ENCODE data around the gene FOXO1. TPM values are rescaled to one million over a fixed set of nuclear protein-coding genes. Genes with fewer than 3 reads are reported as not detected.

The FOXO1 gene
- total RNA-seq, 4 donors from 2014 or later: 50.7 to 67.2 (median 60.3) TPM

DNA sequence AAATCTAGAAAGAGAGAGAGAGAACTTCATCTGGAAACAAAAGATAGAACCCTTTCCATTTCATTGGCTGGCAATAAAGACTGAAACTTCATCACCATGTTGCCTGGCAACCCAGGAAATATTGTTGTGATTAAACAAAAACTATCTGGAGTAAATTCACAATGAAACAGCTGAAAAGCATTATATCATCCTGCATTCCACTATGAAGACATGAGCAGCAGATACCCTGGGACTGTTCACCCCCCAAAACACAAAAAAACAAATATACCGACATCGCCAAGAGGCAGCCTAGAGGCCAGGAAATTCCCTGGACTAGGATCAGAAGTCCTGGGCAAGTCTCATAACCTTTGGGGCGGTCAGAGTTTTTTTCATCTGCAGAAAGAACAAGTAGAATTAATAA, 158.3 kb downstream of the FOXO1 start:
- 14% methylated on average over 3 of the region's 3 CpGs for WGBS
- no peak overlapping the region for H3K4me3 ChIP-seq

DNA sequence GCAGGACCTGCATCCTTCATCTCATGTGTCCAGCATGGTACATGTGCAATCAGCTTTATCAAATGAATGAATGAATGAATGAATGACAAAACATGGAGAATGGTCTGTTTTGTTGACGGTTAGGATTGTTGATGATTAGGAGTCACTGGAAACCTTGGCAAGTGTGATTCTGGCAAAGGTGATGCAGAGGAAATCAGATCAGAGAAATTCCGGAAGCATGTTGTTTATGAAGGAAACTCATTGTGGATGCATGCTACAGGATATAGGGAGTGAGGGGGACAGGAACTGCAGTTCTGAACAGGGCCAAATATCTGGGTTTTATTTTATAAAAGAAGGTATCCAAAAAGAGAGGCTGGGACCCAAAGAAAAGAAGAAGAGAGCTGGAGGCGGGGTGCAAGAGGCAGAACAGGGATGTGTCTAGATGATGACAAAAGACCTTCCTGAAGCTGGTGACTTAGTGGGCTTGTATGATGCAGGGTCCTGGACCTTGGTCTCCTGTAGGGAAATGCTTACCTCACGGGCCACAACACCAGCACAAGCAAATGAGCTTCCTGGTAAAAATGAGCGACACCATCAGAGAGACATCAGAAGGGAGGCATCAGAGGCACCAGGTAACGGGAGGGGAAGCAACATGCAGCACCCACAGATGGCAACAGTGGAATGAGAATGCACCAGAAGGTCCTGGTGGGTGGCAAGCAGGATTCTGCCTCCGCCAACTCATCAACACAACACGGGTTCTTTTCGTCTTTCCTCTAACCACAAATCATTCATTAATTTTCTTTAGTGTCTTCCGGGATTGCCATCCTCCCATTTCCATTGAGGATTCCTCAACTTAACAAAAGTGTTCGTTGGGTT, 159.6 kb downstream of the FOXO1 start:
- H3K27me3 ChIP-seq: no peaks in the 10 kb centered on the region
- no peaks in the 10 kb centered on the region for H3K9me3 ChIP-seq
- no peak for DNase-seq (ENCODE audit: low spot score in 2 of 2)
- H3K4me3 ChIP-seq: no peak overlapping the region
- no peak for TF ChIP-seq POLR2AphosphoS5 (IDR thresholded peaks at IDR 0.05)
- no peak for TF ChIP-seq EP300 (IDR thresholded peaks at IDR 0.05)
- TF ChIP-seq, protein P1, sequence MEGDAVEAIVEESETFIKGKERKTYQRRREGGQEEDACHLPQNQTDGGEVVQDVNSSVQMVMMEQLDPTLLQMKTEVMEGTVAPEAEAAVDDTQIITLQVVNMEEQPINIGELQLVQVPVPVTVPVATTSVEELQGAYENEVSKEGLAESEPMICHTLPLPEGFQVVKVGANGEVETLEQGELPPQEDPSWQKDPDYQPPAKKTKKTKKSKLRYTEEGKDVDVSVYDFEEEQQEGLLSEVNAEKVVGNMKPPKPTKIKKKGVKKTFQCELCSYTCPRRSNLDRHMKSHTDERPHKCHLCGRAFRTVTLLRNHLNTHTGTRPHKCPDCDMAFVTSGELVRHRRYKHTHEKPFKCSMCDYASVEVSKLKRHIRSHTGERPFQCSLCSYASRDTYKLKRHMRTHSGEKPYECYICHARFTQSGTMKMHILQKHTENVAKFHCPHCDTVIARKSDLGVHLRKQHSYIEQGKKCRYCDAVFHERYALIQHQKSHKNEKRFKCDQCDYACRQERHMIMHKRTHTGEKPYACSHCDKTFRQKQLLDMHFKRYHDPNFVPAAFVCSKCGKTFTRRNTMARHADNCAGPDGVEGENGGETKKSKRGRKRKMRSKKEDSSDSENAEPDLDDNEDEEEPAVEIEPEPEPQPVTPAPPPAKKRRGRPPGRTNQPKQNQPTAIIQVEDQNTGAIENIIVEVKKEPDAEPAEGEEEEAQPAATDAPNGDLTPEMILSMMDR (IDR thresholded peaks at IDR 0.05): no peak
- TF ChIP-seq POLR2A (IDR thresholded peaks at IDR 0.05): no peak
- no peaks in the 10 kb centered on the region for H3K36me3 ChIP-seq
- WGBS: 88% methylated on average over 11 of the region's 11 CpGs
- H3K4me1 ChIP-seq: peaks cover 9% of the 10 kb centered on the region
- H3K27ac ChIP-seq: no peak overlapping the region

More for the DNA sequence above, 158.3 kb downstream of the FOXO1 start:
- H3K27me3 ChIP-seq: no peaks in the 10 kb centered on the region
- no peak for TF ChIP-seq EP300 (IDR thresholded peaks at IDR 0.05)
- TF ChIP-seq, protein P1 (IDR thresholded peaks at IDR 0.05): no peak
- TF ChIP-seq POLR2A (IDR thresholded peaks at IDR 0.05): no peak
- no peak for TF ChIP-seq POLR2AphosphoS5 (IDR thresholded peaks at IDR 0.05)
- peaks cover 9% of the 10 kb centered on the region for H3K4me1 ChIP-seq
- no peaks in the 10 kb centered on the region for H3K9me3 ChIP-seq
- H3K27ac ChIP-seq: peak overlapping the region; percentile 64
- no peak for DNase-seq (ENCODE audit: low spot score in 2 of 2)
- H3K36me3 ChIP-seq: no peaks in the 10 kb centered on the region

Other genes starting within 250 kb of the FOXO1 start
- 10 to 100 TPM; 14.4 to 34.8 (median 17.4) TPM for gene MRPS31, start 104.5 kb upstream of the FOXO1 start, total RNA-seq
- 10 to 100 TPM in 1 of 4 donors, 1 to 10 TPM in 3; 4.2 to 12.1 (median 6.6) TPM for gene SLC25A15, start 123.0 kb upstream of the FOXO1 start, total RNA-seq

Data from suprapubic skin (tissue), 4 donors.